NCI-H2171 treated with DMSO at 0.1 percent for 48 hours (cell line): Measurements from ENCODE around the gene SLC6A11.

Source experiments
- DNase-seq: peaks from one replicate; lab custom pipeline; 2025; lab: John Stamatoyannopoulos, UW

The SLC6A11 gene

GRCh38 chr3:10981031-10981430 is 165.0 kb downstream of the SLC6A11 start:
- no peak for DNase-seq

- no peak for DNase-seq
Observed at GRCh38 chr3:10981961-10982360, 165.9 kb downstream of the SLC6A11 start.

- no peak for DNase-seq
Observed at GRCh38 chr3:10982782-10983181, 166.8 kb downstream of the SLC6A11 start.

DNA sequence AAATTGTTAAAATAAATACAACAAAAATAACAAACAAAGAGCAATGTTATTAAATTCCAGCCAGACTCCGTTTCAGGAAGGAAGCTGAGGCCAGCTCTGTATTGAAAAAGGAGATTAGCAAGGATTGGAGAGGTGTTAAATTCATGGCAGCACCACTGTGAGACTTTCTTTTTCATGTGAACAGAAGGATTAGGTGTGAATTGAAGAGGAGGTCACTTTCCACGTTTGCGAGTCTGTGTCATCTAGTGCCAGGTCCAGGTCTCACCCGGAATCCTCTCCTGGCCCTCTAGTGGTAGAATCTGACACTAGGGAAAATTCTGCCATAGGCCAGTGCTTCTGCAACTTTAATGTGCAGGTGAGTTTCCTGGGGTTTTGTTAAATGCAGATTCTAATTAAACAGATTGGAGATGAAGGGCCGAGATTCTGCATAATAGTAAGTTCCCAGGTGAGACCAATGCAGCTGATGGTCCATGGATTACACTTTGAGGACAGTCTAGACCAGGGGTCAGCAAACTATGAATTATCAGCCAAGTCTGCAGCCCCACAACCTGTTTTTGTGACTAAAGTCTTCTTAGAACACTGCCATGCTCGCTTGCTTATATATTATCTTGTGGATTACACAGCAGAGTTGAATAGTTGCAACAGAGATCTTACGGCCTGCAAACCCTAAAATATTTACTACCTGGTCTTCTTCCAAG is 167.3 kb downstream of the SLC6A11 start:
- DNase-seq, result peak; percentile 21

DNA sequence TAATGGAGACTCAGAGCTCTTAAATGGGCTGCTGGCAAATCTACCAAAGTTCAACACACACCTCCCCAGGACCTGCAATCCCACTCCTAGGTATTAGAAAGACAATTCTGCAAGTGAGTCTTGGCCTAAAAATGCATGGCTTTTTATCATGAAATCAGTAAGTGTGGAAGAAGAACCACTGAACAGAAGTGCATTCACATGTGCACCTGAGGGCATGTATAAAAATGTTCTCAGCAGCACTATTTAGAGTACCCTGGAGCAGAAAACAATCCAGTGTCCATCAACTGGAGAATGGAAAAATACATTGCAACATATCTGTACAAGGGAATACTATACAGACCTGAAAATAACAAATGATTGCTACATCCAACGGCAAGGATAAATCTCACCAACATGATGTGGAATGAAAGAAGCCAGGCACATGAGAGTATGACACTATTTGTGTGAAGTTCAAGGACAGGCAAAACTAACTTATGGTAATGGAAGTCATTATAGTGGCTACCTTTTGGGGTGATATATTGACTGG is 168.4 kb downstream of the SLC6A11 start:
- DNase-seq, result no peak

- DNase-seq, result no peak
Observed at GRCh38 chr3:10985181-10985580, 169.2 kb downstream of the SLC6A11 start.

GRCh38 chr3:10986592-10986991 is 170.6 kb downstream of the SLC6A11 start:
- no peak for DNase-seq

DNA sequence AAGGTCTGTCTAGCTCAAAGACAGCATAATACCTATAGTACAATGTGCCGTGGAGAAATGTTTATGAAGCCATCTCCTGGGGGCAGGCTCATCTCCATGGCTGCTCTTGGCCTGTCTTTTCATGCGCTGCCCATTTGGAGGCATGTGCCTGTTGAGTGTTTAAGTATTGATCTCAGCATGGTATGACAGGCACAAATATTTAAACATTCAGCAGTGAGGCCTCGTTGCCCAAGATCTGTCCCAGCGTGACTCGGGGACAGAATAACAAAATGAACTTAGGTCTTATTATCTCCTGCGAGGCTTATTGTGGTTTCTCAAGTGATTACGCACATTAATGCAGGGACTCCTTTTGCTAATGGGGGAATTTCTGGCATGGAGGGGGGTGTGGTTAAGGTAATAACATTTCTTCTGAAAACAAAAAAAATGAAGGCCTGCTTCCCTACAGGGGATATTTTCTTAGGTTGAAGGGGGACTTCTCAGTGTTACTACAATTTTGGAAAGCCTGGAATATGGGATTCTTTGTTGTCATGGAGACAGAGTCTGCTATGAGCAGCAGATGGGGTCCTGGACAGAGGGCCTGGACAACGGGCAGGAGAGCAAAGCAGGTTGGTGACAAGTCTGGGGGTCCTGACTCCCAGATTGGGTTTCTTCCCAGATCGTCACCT is 172.1 kb downstream of the SLC6A11 start:
- no peak for DNase-seq

DNA sequence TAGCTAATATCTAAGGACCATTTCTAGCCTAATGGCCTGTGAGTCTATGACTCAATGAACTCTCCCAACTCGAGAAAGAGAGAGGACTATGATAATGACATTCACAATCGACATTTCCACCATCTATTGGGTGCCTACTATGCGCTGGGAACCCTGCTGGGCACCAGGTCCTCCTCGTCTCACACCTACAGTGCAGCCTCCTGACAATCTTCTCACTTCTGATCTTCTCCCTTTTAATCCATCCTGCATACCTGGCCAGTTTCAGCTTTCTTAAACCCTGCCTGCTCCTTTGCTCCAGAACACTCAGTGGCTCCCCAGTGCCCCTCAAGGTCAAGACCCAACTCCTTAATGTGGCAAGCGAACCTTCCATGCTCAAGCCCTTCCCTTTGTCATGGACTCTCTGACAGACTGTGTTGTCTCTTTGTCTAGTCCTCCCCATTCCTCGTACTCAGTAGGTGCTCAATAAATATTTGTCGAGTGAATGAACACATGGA is 173.0 kb downstream of the SLC6A11 start:
- DNase-seq, result no peak
